GM19035 (cell line): ENCODE results near the gene RNF128.

Experiments used
- ATAC-seq: cut with Tn5 transposase; IDR thresholded peaks from one replicate; pipeline ENCODE4 v1.9.1; 2021; ENCODE audit not compliant: unreplicated experiment

RNF128 gene, protein sequence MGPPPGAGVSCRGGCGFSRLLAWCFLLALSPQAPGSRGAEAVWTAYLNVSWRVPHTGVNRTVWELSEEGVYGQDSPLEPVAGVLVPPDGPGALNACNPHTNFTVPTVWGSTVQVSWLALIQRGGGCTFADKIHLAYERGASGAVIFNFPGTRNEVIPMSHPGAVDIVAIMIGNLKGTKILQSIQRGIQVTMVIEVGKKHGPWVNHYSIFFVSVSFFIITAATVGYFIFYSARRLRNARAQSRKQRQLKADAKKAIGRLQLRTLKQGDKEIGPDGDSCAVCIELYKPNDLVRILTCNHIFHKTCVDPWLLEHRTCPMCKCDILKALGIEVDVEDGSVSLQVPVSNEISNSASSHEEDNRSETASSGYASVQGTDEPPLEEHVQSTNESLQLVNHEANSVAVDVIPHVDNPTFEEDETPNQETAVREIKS

GRCh38 chrX:106726485-106727437 lies at the start of gene RNF128:
Gene RNF128, plus strand, starts transcription at chrX:106726701. Its CDS starts 213 bp downstream, at chrX:106726914.
- ATAC-seq = no peak

- no peak for ATAC-seq
Measured at GRCh38 chrX:106680716-106681115, 45.8 kb upstream of the RNF128 start.

DNA sequence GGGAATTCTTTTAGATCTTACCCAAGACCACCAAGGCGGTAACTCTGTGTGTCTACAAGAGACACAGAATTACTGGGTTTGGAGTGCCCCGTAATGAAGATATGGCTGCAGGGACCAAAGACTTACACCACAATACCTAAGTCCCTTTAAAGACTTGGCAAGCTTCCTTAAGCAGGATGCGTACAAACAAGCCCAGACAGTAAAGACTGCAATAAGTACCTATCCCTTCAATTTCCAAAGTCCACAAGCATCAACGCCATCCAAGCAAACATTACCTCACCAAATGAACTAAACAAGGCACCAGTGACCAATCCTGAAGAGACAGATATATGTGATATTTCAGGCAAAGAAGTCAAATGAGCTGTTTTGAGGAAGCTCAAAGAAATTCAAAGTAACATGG lies 42.3 kb upstream of the RNF128 start:
- ATAC-seq = no peak

DNA sequence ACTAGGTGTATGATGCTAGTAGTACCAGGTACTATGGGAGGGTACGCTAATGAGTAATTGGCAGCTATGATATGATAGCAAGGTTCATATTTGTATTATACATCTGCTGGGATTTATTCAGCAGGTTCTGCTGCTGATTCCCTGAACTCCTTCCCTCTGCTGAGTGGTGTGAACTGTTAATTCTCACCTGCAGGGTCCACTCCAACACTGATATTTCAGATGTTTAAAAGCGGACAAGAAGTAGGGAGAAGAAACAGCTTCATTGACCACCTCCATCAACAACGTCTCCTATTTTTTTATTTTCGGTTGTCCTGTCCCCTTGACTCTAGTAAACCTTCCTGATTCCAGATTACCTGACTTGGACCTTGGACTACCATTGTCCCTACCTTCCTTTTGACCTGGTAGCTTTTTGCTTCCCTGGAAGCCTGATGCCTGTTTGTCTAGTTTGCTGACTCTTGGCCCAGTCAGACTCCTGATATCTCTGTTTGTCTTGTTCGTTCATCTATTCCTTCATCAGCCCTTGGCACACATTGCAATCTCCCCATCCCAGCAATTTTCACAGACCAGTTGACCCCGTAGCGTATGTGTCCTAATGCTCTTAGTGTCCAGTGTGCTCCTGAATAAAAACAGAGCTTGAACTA lies 34.0 kb upstream of the RNF128 start:
- ATAC-seq = no peak

DNA sequence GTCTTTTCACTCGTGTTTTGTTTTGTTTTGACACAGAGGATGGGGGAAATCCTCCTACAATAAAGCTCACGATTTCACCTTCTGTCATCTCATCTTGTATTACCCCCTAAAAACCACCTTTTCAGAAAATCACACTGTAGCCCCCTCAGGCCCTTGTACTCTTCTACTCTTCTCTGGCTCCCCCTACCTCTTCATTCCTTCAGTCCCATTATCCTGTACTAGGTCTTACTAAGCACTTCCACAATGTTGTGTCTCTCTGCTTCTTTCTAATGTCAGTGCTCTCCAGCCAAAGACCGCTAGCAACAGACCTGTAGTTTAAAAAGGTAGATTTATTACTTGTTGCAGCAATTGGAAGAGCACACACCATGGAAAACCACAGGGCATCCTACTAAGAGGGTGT lies 30.0 kb upstream of the RNF128 start:
- no peak for ATAC-seq

- ATAC-seq = no peak
Measured at GRCh38 chrX:106698693-106699092, 27.8 kb upstream of the RNF128 start.

GRCh38 chrX:106702636-106703035 lies 23.9 kb upstream of the RNF128 start:
- no peak for ATAC-seq

DNA sequence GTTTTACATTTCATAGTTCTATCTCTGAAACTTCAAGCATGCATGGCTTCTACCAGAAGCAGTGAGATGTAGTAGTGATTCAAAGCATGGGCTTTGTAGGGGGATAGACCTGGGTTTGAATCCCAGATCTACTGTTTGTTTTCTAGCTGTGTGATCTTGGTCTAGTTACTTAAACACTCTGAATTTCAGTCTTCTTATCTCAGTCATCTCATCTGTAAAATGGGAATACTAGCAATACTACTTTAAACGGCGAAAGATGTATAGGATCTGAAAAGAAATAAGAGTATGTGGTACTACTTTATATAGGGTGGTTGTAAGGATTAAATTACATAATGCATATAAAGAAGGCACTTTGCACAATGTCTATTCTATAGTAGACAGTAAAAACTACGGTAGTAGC lies 20.0 kb upstream of the RNF128 start:
- ATAC-seq = no peak

- ATAC-seq = no peak
Measured at GRCh38 chrX:106707771-106708454, 18.6 kb upstream of the RNF128 start.

DNA sequence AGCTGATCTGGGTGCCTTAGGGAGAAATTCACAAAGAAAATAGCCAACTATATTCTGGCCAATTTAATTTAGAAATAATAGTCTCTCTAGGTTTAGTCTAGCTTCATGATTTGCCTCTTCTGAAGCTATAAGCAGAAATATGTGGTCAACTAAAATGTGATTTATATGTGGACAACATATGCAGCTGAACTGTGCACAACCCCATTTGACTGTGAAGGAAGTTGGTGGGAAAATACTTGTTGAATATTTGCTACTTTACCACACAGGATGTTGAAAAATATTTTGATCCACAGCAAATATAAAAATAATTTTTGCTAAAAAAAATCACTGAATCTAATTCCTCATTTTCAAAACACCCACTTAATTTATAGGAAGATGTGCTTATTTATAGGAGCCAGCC lies 15.7 kb upstream of the RNF128 start:
- ATAC-seq = no peak

GRCh38 chrX:106711375-106711774 lies 15.1 kb upstream of the RNF128 start:
- ATAC-seq = no peak

GRCh38 chrX:106716004-106716403 lies 10.5 kb upstream of the RNF128 start:
- ATAC-seq = no peak

DNA sequence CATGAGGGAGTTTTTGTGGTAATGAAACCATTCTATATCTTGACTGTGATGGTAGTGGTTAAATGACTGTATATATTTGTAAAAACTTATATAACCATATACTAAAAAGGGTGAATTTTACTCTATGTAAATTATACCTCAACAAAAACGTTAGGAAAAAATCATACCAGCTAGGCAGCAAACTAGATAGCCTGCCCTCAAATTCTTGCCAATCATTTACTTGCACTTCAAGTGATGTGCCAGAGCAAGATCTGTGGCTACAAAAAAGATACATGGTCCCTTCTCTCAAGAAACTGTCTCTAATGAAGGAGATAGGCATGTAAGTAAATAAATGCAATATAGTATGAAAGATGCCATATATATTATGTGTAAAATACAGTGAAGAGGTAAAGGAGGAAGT lies 10.0 kb upstream of the RNF128 start:
- ATAC-seq = no peak

- ATAC-seq = no peak
Measured at GRCh38 chrX:106718709-106719108, 7.8 kb upstream of the RNF128 start.

GRCh38 chrX:106725931-106726330 lies 570 bp upstream of the RNF128 start:
- ATAC-seq = no peak

DNA sequence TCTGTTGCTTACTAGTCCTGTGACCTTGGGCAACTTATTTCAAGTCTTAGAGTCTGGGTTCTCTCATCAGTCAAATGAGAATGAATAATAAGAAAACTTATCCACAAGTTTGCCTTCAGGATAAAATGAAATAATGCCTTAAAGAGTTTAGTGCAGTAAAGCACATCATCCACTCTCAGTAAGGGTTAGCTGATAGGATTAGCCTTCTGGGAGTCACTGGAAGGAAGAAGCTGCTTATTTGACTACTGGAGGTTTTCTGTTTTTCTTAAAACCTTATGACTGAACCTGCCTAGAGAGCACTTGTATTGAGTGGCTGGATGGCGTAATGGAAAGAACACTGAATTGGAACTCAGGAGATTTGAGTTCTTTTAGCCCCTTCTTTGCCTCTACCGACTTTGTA lies 1.8 kb downstream of the RNF128 start:
- no peak for ATAC-seq

GRCh38 chrX:106730401-106730800 lies 3.9 kb downstream of the RNF128 start:
- no peak for ATAC-seq

DNA sequence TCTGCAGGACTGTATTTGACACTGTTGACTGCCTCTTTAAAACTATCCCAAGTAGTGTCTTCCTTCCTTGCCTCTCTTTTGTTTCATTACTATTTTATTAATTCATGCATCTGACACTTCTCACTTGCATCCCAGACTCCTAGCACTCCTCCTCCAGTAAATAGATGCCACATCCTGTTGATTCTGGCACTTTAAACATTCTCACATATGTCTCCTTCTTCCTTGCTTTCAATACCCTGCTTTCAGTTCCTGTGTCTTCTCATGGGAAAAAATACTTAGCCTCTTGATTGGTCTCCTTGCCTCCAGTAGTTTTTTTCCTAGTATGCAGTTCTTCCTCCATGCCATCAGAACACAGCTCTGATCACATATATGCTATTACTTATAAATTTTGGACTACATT lies 5.1 kb downstream of the RNF128 start:
- no peak for ATAC-seq

DNA sequence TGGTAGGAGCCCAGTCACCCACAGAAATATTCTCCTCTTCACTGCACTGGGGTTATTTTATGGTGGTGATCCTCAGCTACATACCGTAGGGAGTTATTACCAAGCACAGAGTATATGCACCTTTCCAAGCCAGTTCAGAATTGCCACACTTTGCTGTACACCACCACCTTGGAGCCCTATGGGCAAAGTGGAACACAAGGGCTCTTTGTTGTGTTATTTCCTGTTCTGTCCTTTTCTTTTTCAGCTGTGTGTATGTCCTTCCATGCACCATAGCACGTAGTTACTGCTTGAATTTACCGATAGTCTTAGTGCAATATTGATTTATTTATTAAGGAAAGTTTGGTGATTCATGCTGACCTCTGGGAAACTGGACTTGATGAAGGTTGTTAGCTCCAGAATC lies 8.3 kb downstream of the RNF128 start:
- no peak for ATAC-seq

- no peak for ATAC-seq
Measured at GRCh38 chrX:106740193-106740780, 13.8 kb downstream of the RNF128 start.
